BLaER1 treated with 17β-estradiol and CSF1 and Interleukin-3, amounts not matched to agents 10 nM and 100 nM (cell line): Measurements from ENCODE around the gene MYL3.
"Not testable (repeated sequence)": the region's sequence is repeated elsewhere in the genome, so short reads cannot be mapped to it uniquely, and the experiment has no call there.

Experiments used
- H3K27ac ChIP-seq, 11 experiments: shearing (Covaris generic); formaldehyde crosslinking; 2 replicates each; pipeline ENCODE4 v1.8.1; 2022
- H3K27me3 ChIP-seq, 11 experiments: shearing (Covaris generic); formaldehyde crosslinking; 2 replicates each; pipeline ENCODE4 v1.8.1; 2022
- H3K36me3 ChIP-seq, 11 experiments: shearing (Covaris generic); formaldehyde crosslinking; 2 replicates each; pipeline ENCODE4 v1.8.1; 2022
- H3K4me1 ChIP-seq, 10 experiments: shearing (Covaris generic); formaldehyde crosslinking; 2 replicates each; pipeline ENCODE4 v1.8.1; 2022
- H3K4me2 ChIP-seq, 11 experiments: shearing (Covaris generic); formaldehyde crosslinking; 2 replicates each; pipeline ENCODE4 v1.8.1; 2022
- H3K4me3 ChIP-seq, 10 experiments: shearing (Covaris generic); formaldehyde crosslinking; 2 replicates each; pipeline ENCODE4 v1.8.1; 2022
- H3K9ac ChIP-seq, 11 experiments: shearing (Covaris generic); formaldehyde crosslinking; 2 replicates each; pipeline ENCODE4 v1.8.1; 2022
- H3K9me3 ChIP-seq, 11 experiments: shearing (Covaris generic); formaldehyde crosslinking; replicated peaks in 1 of 11; 2 replicates each; pipeline ENCODE4 v1.8.1; 2022
- H4K20me1 ChIP-seq, 11 experiments: shearing (Covaris generic); formaldehyde crosslinking; 2 replicates each; pipeline ENCODE4 v1.8.1; 2022
- Cebpa-rat ChIP-seq, 11 experiments: shearing (Covaris generic); IDR thresholded peaks; 2 replicates each; pipeline ENCODE4 v1.8.1; 2022

MYL3 gene

DNA sequence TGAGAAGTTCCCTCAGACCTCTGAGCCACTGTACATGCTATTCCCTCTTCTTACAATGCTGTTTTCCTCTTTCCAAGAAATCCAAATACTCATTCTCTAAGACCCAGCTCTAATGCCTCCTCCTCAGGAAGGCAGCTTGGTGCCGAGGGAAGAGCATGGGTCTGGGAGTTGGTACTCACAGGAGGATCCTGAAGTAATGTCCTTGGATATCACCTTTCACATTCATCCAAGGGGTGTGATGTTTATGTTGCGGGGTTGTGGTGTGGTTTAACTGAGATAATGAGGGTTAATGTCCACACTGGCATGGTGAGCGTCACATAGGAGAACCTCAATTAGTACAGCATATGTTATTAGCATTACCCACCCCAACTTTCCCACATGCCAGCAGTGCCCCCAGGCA, 31.9 kb downstream of the MYL3 start:
- Histone ChIP-seq H3K27ac (no peak overlapping the region), H3K27me3 (no peaks in the 10 kb centered on the region), H3K9ac (no peak overlapping the region), H3K4me3 (no peak overlapping the region), H3K4me2 (no peak overlapping the region), H3K36me3 (no peaks in the 10 kb centered on the region), H3K4me1 (no peaks in the 10 kb centered on the region), H4K20me1 (no peaks in the 10 kb centered on the region), H3K9me3 (peaks cover 0 to 20% (median 9%) of the 10 kb centered on the region in 11 experiments; a peak in 13 of 22 replicates)
- no peak for TF ChIP-seq Cebpa-rat (IDR thresholded peaks at IDR 0.05)

DNA sequence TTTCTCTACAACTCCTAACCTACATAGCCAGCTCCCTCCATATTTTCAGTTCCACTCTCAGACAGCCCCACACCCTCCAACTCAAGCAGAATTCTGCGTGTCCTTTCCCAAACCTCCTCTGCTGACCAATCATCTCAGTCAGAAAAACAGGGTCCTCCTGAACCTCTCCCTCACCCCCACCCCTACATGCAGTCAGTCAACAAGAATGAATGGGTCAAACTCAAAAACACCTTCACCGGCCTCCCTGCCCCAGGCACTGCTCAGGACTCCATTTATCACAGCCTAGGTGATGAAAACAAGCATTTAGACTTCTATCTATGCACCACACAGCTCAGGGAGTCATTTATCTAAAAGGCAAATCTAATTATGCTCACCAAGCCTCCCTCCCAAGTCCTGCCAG, 32.4 kb downstream of the MYL3 start:
- Histone ChIP-seq H3K4me3 (no peak overlapping the region), H3K9me3 (peaks cover 0 to 16% (median 9%) of the 10 kb centered on the region in 11 experiments; a peak in 13 of 22 replicates), H3K36me3 (no peaks in the 10 kb centered on the region), H3K4me1 (no peaks in the 10 kb centered on the region), H3K4me2 (no peak overlapping the region), H4K20me1 (no peaks in the 10 kb centered on the region), H3K27me3 (no peaks in the 10 kb centered on the region), H3K9ac (no peak overlapping the region), H3K27ac (no peak overlapping the region)
- TF ChIP-seq Cebpa-rat (IDR thresholded peaks at IDR 0.05): no peak

DNA sequence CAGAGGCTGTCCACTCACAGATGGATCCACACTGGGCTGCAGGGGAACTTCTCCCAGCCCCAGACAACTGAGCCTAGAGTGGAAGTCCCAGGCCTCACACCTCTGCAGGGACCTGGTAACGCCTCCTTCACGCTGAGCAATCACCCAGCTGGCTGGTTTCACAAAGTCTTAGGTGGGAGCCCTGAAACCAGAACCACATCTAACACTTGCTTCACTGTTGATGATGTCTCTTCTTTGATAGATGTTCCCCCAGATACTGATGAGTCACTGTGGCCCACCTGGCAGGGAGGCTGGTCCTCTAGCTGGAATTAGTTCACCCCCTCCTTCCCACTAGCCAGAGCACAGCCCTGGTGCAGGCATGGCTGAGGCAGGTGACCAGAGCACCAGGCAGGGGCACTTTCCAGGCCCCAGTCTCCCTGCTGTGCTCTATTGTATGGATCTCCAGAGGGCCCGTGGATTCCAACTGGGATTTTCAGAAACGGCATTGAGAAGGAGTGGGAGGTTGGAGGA, 33.5 kb downstream of the MYL3 start:
- peaks cover 0 to 16% (median 9%) of the 10 kb centered on the region in 11 experiments; a peak in 12 of 22 replicates for H3K9me3 ChIP-seq
- TF ChIP-seq Cebpa-rat (IDR thresholded peaks at IDR 0.05): no peak
- no peaks in the 10 kb centered on the region for H3K27me3 ChIP-seq
- H3K27ac ChIP-seq: no peak overlapping the region
- no peak overlapping the region for H3K9ac ChIP-seq
- H3K4me3 ChIP-seq: no peak overlapping the region
- H3K4me1 ChIP-seq: no peaks in the 10 kb centered on the region
- H3K4me2 ChIP-seq: 0 out of 22 replicates have a peak overlapping the region, but pooled peaks of 1 of the 11 experiments have one; percentile 2
- H4K20me1 ChIP-seq: no peaks in the 10 kb centered on the region
- no peaks in the 10 kb centered on the region for H3K36me3 ChIP-seq

DNA sequence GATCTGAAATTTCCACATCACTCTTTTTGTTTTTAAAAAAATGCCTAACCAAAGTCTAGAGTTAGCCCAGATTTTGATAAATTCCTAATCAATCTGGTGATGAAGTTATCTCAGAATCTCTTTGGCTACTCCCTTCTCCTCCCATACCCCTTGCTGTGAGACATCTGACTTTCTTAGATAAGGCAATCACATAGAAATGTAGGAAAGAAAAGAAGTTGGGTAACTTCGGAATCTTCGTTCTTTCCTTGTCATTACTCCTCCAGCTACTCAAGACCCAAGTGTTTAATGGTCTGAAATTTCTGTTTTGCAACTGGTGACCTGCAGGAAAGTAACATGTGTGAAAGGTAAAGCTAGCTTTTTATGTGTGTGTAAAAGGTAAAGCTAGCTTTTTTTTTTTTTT, 37.8 kb downstream of the MYL3 start:
- TF ChIP-seq Cebpa-rat (IDR thresholded peaks at IDR 0.05): no peak
- peaks cover 0 to 8% (median 0%) of the 10 kb centered on the region in 11 experiments; a peak in 2 of 22 replicates for H3K36me3 ChIP-seq
- no peak overlapping the region for H3K4me2 ChIP-seq

DNA sequence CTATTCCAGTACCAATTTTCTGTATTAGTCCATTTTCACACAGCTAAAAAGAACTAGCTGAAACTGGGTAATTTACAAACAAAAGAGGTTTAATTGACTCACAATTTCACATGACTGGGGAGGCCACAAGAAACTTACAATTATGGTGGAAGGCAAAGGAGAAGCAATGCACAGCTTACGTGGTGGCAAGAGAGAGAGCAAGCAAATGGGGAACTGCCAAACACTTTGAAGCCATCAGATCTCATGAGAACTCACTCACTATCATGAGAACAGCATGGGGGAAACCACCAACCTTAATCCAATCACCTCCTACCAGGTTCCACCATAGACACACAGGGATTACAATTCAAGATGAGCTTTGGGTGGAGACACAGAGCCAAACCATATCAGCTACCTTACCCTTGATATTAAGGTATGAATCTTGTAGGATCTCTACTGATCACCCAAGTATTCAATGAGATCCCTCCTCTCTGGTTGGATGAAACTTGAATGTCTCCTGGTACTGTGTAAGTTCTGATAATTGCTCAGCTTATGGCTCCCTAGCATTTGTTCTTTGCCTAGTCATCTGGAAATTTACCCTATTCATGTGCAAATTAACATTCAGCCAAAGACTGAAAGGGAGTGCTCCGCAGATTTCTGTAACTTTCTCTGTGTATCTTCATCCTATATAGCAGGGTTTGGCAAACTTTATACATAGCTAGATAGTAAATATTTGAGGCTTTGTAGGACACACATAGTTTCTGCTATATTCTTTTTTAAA, 38.9 kb downstream of the MYL3 start:
- no peak overlapping the region for H3K4me3 ChIP-seq
- H3K4me1 ChIP-seq: no peaks in the 10 kb centered on the region
- no peak overlapping the region for H3K4me2 ChIP-seq
- peaks cover 0 to 8% (median 0%) of the 10 kb centered on the region in 11 experiments; a peak in 2 of 22 replicates for H3K36me3 ChIP-seq
- no peak for TF ChIP-seq Cebpa-rat (IDR thresholded peaks at IDR 0.05)
- no peak overlapping the region for H3K9ac ChIP-seq
- H4K20me1 ChIP-seq: no peaks in the 10 kb centered on the region
- H3K9me3 ChIP-seq: peaks cover 36 to 48% (median 44%) of the 10 kb centered on the region in 11 experiments
- no peaks in the 10 kb centered on the region for H3K27me3 ChIP-seq
- no peak overlapping the region for H3K27ac ChIP-seq

More for the DNA sequence above, 37.8 kb downstream of the MYL3 start:
- H3K9me3 ChIP-seq: peaks cover 34 to 41% (median 39%) of the 10 kb centered on the region in 11 experiments
- no peak overlapping the region for H3K27ac ChIP-seq
- H3K4me3 ChIP-seq: no peak overlapping the region
- H4K20me1 ChIP-seq: no peaks in the 10 kb centered on the region
- H3K27me3 ChIP-seq: no peaks in the 10 kb centered on the region
- H3K4me1 ChIP-seq: no peaks in the 10 kb centered on the region
- no peak overlapping the region for H3K9ac ChIP-seq

DNA sequence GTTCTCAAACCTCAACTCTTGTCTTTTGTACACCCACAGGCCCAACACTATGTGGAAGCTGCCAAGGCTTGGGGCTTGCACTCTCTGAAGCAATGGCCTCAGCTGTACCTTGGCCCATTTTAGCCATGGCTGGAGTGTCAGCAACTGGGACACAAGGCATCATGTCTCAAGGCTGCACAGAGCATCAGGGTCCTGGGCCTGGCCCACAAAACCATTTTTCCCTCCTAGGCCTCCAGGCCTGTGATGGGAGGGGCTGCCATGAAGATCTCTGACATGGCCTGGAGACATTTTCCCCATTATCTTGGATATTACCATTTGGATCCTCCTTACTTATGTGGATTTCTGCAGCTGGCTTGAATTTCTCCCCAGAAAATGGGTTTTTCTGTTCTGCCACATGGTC, 39.9 kb downstream of the MYL3 start:
- H3K27ac ChIP-seq, H3K4me3 ChIP-seq, H3K4me1 ChIP-seq, H3K36me3 ChIP-seq, H3K4me2 ChIP-seq, H3K27me3 ChIP-seq, H3K9ac ChIP-seq, H4K20me1 ChIP-seq: not testable (repeated sequence)
- peaks cover 36 to 52% (median 44%) of the 10 kb centered on the region in 11 experiments for H3K9me3 ChIP-seq

DNA sequence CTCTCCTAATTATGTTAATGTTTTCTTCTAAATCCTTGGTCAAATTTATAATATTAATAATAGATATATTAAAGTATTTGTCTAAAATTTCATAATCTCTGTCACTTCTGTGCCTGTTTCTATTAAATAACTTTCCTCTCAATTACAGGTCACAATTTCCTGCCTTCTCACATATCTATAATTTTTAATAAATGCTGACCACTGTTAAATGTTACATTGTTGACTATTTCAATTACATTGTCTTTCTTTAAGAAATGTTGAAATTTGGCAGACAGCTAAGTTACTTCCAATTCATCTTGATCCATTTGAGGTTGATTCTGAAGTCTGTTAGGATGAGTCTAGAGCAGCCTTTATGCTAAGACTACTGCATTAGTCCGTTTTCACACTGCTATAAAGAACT, 41.7 kb downstream of the MYL3 start:
- H4K20me1 ChIP-seq: no peaks in the 10 kb centered on the region
- no peak for TF ChIP-seq Cebpa-rat (IDR thresholded peaks at IDR 0.05)
- H3K9me3 ChIP-seq: peaks cover 36 to 52% (median 44%) of the 10 kb centered on the region in 11 experiments
- peaks cover 0 to 8% (median 0%) of the 10 kb centered on the region in 11 experiments; a peak in 2 of 22 replicates for H3K36me3 ChIP-seq
- no peak overlapping the region for H3K9ac ChIP-seq
- H3K4me3 ChIP-seq: no peak overlapping the region
- H3K27me3 ChIP-seq: no peaks in the 10 kb centered on the region
- H3K4me2 ChIP-seq: no peak overlapping the region
- H3K27ac ChIP-seq: no peak overlapping the region
- 0 out of 20 replicates have a peak, but pooled peaks cover 0 to 4% (median 0%) of the 10 kb centered on the region in 10 experiments for H3K4me1 ChIP-seq

DNA sequence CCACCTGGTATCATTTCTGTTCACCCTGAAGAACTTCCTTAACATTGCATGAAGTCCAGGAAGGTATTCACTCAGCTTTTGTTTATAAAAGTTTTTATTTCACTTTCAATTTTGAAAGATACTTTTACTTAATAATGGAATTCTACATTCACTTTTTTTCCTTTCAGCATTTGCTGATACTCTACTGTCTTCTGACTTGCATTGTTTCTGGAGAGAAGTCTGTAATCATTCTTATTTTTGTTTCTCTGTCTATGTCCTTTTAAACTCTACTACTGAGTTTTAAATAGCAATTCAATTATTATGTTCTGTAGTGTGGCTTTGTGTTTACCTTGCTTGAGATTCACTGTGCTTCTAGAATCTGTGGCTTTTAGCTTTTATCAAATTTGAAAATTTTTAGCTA, 42.4 kb downstream of the MYL3 start:
- H3K27me3 ChIP-seq: no peaks in the 10 kb centered on the region
- no peak overlapping the region for H3K4me2 ChIP-seq
- H3K27ac ChIP-seq: no peak overlapping the region
- TF ChIP-seq Cebpa-rat (IDR thresholded peaks at IDR 0.05): no peak
- H4K20me1 ChIP-seq: no peaks in the 10 kb centered on the region
- peaks cover 36 to 52% (median 44%) of the 10 kb centered on the region in 11 experiments for H3K9me3 ChIP-seq
- H3K36me3 ChIP-seq: peaks cover 0 to 8% (median 0%) of the 10 kb centered on the region in 11 experiments; a peak in 2 of 22 replicates
- H3K4me3 ChIP-seq: no peak overlapping the region
- no peak overlapping the region for H3K9ac ChIP-seq
- H3K4me1 ChIP-seq: 0 out of 20 replicates have a peak, but pooled peaks cover 0 to 4% (median 0%) of the 10 kb centered on the region in 10 experiments

DNA sequence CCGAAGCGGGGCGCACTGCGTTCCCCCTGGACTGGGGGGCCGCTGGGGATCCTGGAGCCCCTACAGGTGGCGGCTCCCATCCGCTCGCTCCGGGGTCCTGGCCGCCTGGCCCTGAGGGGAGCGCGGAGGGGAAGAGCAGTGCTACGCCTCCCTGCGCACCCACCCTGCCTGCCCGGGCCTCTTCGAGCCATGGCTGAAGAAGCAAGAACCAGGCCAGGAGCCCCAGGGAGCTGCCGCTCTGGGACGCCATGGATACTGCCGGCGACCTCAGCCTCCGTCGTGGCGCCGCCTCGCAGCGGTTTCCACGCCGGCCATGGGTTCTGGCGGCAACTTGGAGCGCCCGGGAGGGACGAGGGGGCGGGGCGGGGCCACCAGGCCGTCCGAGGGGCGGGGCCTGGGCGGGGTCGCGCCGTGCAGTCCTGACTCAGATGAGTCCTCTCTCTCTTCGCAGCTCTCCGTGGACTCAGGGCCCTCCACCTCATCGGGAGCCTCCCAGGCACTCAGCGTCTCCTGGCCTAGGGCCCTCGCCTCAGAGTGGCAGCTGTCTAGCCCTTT, 50.9 kb downstream of the MYL3 start:
- TF ChIP-seq Cebpa-rat (IDR thresholded peaks at IDR 0.05): no peak
- H3K9ac ChIP-seq: no peak overlapping the region; a peak in 1 of 22 replicates
- no peak overlapping the region for H3K27ac ChIP-seq
- H3K9me3 ChIP-seq: peaks cover 0 to 18% (median 0%) of the 10 kb centered on the region in 11 experiments; a peak in 5 of 22 replicates
- H3K36me3 ChIP-seq: no peaks in the 10 kb centered on the region
- H4K20me1 ChIP-seq: no peaks in the 10 kb centered on the region
- peak overlapping the region; percentile 40 to 72 (median 66) for H3K4me2 ChIP-seq
- peak overlapping the region in 3 of 10 experiments; percentile 28 to 35 (median 32); a peak in 4 of 20 replicates for H3K4me3 ChIP-seq
- peaks cover 0 to 13% (median 5%) of the 10 kb centered on the region in 11 experiments; a peak in 11 of 22 replicates for H3K27me3 ChIP-seq
- H3K4me1 ChIP-seq: peaks cover 0 to 8% (median 4%) of the 10 kb centered on the region in 10 experiments; a peak in 4 of 20 replicates
